GM12874 (cell line): ENCODE data around the gene RBM20.

ENCODE experiments used
- TF ChIP-seq, protein P1 (sequence below): IDR thresholded peaks from 2 replicates; pipeline ENCODE4 v1.5.1; 2011; ENCODE audit warnings: low read depth, mild to moderate bottlenecking, control low read depth, low read length, moderate library complexity; ENCODE audit not compliant: insufficient read depth

The RBM20 gene

GRCh38 chr10:110724116-110724921 lies 80.2 kb downstream of the RBM20 start:
- TF ChIP-seq, protein P1, sequence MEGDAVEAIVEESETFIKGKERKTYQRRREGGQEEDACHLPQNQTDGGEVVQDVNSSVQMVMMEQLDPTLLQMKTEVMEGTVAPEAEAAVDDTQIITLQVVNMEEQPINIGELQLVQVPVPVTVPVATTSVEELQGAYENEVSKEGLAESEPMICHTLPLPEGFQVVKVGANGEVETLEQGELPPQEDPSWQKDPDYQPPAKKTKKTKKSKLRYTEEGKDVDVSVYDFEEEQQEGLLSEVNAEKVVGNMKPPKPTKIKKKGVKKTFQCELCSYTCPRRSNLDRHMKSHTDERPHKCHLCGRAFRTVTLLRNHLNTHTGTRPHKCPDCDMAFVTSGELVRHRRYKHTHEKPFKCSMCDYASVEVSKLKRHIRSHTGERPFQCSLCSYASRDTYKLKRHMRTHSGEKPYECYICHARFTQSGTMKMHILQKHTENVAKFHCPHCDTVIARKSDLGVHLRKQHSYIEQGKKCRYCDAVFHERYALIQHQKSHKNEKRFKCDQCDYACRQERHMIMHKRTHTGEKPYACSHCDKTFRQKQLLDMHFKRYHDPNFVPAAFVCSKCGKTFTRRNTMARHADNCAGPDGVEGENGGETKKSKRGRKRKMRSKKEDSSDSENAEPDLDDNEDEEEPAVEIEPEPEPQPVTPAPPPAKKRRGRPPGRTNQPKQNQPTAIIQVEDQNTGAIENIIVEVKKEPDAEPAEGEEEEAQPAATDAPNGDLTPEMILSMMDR = no peak

DNA sequence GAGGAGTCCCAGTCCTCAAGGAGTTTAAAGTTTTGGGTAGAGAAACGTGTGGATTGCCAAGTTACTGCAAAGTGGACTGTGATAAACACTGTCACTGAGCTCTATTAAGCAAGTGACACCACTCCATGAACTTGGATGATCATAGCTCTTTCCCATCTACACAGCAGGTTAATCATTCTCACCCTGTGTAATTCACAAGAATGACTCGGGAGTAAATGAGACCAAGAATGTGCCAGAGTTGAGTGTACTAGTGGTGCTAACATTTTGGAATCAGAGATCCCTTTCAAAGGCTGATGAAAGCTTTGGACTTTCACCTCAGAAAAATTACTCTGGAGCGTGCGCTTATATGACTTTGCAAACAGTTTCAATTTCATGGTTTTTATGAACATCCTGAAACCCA lies 80.8 kb downstream of the RBM20 start:
- TF ChIP-seq, protein P1 = no peak

DNA sequence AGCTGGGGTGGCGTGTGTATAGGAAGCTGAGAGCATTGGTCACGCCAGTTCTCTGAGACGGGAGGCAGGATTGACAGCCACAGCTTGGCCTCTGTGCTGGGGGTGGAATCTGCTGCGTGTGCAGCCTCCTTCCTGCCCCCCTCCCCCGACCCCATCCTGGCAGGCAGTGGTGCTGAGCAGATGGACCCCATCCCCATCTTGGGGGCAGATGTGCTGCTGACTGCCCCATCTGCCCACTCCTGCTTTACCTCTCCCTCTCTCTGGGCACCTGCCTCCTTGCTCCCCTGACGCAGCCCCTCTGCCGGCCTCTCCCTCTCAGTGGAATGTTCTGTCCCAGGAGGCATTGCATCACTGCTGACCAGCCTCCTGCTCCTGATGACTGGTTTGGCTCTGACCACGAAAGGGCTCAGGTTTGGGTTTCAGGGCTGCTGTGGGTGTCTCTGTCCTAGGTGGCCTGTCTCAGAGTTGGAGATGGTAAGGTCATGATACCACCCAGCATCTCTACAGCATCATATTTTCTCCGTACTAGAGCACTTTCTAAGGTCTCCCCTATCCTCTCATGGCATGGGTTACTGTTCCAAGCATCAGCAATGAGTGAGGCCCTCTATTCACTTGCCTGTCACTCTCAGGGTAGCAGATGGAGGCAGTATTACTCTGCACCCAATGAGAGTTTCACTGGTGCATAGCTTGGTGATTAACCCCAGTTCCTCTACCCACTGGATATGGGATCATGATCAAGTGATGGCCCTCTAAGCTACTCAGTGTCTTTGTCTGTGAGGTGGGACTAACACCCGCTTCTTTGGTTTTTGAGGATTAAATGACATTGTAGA lies 81.9 kb downstream of the RBM20 start:
- TF ChIP-seq, protein P1 = no peak

DNA sequence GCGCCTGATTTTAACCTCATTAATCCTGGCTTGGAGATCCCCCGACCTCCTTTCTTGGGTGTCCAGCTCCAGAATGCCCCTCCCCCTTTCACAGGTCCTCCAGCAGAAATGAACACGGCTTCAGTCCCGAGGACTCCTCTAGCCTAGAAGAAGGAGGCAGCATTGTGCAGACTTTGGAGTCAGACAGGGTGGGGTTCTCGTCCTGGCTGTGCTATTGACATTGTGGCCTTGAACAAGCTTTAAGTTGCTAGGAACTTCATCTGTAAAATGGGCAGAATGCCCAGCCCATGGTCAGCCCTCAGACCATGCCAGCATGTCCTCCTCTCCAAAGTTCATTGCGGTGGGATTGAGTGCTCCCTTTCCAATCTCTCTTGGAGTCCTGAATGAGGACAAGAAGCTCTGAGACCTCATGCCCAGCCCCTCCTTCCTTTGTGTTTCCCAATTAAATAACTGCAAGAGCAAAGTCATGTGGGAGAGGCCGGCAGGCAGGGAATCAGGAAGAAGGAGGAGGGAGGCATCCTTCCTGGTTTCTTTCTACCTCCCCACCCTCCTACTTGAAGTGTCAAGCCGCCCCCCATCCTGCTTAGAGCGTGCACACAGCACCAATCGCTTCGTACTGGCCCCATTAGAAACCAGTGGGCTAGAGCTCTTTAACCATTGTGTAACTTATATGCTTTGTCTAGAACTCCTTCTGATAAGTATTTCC lies 86.4 kb downstream of the RBM20 start:
- TF ChIP-seq, protein P1 = no peak

- TF ChIP-seq, protein P1 = no peak
Measured at GRCh38 chr10:110733218-110733952, 89.2 kb downstream of the RBM20 start.

DNA sequence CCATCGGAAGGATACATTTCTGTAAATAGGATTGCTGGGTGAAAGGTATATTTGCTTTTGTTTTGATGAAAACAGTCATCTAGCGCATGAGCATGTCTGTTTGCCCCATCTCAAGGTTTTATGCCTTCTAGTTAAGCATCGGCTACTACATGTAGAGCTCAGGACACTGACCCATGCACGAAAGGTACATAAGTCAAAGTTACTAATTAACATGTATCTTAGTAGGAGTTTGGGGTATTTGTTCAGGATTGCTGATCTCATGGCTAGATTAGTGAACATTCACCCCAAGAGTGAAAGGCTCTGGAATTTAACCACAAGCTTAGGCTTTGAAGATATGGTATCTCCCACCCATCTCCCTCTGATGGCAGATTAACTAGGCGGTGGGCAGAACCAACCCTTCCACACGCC lies 91.5 kb downstream of the RBM20 start:
- TF ChIP-seq, protein P1 = no peak
